ENCODE measurements around the gene GJD3.
"Not testable (repeated sequence)": the region's sequence is repeated elsewhere in the genome, so short reads cannot be mapped to it uniquely, and the experiment has no call there.

DNA sequence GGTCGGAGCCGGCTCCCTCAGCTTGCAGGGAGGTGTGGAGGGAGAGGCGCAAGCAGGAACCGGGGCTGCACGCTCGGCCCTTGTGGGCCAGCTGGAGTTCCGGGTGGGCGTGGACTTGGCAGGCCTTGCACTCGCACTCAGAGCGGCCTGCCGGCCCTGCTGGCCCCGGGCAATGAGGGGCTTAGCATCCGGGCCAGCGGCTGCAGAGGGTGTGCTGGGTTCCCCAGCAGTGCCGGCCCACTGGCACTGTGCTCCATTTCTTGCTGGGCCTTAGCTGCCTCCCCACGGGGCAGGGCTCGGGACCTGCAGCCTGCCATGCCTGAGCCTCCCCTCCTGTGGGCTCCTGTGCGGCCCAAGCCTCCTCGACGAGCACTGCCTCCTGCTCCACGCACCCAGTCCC lies 11.2 kb upstream of the GJD3 start:
- not testable (repeated sequence) for TF ChIP-seq POLR2A, CTCF (IDR thresholded peaks at IDR 0.05)
